ENCODE data around the gene IGFBP7.

Gene IGFBP7

DNA sequence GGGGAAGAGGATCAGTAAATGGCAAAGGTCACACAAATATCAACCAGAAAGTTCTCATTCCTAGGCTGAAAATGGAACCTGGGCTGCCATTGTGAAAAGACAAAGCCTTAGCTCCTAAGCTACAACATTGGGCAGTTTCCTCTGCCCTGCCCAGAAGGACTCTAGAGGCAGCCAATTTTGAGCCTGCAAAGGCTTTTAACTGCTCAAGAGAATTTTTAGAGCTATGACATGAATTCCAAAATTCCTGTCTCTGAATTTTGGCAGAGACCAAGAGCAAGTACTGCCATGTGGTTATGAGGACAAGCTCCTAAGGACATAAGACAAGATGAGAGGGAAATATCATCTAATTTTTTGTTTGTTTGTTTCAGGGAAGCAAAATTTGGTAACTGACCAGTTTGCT is 29.6 kb upstream of the IGFBP7 start:
- no peak for DNase-seq (ENCODE audit: low read depth)
- TF ChIP-seq, protein P1, sequence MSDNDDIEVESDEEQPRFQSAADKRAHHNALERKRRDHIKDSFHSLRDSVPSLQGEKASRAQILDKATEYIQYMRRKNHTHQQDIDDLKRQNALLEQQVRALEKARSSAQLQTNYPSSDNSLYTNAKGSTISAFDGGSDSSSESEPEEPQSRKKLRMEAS (IDR thresholded peaks at IDR 0.05; ENCODE audit: low read depth, low read length): no peak
- TF ChIP-seq, protein P2, sequence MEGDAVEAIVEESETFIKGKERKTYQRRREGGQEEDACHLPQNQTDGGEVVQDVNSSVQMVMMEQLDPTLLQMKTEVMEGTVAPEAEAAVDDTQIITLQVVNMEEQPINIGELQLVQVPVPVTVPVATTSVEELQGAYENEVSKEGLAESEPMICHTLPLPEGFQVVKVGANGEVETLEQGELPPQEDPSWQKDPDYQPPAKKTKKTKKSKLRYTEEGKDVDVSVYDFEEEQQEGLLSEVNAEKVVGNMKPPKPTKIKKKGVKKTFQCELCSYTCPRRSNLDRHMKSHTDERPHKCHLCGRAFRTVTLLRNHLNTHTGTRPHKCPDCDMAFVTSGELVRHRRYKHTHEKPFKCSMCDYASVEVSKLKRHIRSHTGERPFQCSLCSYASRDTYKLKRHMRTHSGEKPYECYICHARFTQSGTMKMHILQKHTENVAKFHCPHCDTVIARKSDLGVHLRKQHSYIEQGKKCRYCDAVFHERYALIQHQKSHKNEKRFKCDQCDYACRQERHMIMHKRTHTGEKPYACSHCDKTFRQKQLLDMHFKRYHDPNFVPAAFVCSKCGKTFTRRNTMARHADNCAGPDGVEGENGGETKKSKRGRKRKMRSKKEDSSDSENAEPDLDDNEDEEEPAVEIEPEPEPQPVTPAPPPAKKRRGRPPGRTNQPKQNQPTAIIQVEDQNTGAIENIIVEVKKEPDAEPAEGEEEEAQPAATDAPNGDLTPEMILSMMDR (IDR thresholded peaks at IDR 0.05; ENCODE audit: low read depth, low read length): no peak
- TF ChIP-seq POLR2A (IDR thresholded peaks at IDR 0.05; ENCODE audit: extremely low read depth, insufficient read length): no peak
- no peak for TF ChIP-seq MYC (IDR thresholded peaks at IDR 0.05; ENCODE audit: low read depth, low read length)
- H3K4me3 ChIP-seq (ENCODE audit: low read depth, low read length): no peak overlapping the region

DNA sequence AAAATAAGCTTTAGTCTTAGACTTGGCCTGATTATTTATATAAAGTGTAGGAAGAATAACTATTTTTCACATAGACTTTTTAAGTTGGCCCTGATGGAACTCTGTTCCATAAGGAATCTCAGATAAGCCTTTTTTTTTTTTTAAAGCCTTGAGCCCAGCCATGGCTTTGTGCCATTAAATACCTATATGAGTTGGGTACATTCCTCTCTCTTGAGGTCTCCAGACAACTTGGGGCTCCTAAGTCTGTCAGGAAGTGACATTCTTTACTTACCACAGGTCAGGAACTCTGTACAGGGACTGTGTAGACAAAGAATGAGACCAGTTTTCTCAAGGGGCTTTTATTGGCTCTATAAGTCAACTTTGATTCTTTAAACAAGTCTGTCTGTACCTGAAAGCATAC is 27.1 kb upstream of the IGFBP7 start:
- H3K4me3 ChIP-seq (ENCODE audit: low read depth, low read length): no peak overlapping the region
- no peak for TF ChIP-seq POLR2A (IDR thresholded peaks at IDR 0.05; ENCODE audit: extremely low read depth, insufficient read length)
- no peak for DNase-seq (ENCODE audit: low read depth)

DNA sequence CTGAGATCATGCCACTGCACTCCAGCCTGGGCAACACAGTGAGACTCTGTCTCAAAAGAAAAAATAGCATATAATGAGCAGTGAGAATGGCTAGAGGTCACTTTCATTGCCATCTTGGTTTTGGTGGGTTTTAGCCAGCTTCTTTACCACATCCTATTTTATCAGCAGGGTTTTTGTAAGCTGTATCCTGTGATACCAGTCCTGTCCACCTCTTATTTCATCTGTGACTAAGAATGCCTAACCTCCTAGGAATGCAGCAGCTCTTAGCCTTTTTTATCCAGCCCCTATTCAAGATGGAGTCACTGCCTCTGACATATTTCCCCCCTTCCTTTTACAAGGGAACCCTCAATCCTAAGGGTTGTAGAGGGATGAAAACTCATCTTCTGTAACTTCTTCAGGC is 26.1 kb upstream of the IGFBP7 start:
- no peak overlapping the region for H3K4me3 ChIP-seq (ENCODE audit: low read depth, low read length)
- DNase-seq (ENCODE audit: low read depth): no peak
- TF ChIP-seq, protein P1 (IDR thresholded peaks at IDR 0.05; ENCODE audit: low read depth, low read length): no peak
- TF ChIP-seq POLR2A (IDR thresholded peaks at IDR 0.05; ENCODE audit: extremely low read depth, insufficient read length) (no peak), MYC (IDR thresholded peaks at IDR 0.05; ENCODE audit: low read depth, low read length) (no peak)
- TF ChIP-seq, protein P2 (IDR thresholded peaks at IDR 0.05; ENCODE audit: low read depth, low read length): no peak

DNA sequence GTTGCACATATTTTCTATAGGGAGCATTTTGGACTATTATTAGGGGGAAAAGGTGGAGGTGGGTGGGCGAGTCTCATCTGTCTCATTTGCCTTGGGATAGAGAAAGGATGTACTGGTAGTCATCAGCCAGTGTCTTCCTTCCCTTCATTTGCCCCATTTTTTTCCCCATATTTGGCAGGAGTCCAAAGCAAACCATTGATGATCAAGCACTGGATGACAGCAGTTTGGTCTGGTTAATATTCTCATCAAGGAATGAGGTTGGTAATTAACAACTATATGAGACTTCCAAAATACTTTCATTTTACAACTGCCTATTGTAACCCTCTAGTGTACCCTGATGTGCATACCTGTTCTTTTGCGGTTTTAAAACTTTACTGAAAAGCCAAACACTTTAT is 22.6 kb upstream of the IGFBP7 start:
- H3K4me3 ChIP-seq (ENCODE audit: low read depth, low read length): no peak overlapping the region
- TF ChIP-seq, protein P1 (IDR thresholded peaks at IDR 0.05; ENCODE audit: low read depth, low read length): no peak
- TF ChIP-seq POLR2A (IDR thresholded peaks at IDR 0.05; ENCODE audit: extremely low read depth, insufficient read length): no peak
- TF ChIP-seq MYC (IDR thresholded peaks at IDR 0.05; ENCODE audit: low read depth, low read length): no peak
- TF ChIP-seq, protein P2 (IDR thresholded peaks at IDR 0.05; ENCODE audit: low read depth, low read length): no peak
- DNase-seq (ENCODE audit: low read depth): no peak

DNA sequence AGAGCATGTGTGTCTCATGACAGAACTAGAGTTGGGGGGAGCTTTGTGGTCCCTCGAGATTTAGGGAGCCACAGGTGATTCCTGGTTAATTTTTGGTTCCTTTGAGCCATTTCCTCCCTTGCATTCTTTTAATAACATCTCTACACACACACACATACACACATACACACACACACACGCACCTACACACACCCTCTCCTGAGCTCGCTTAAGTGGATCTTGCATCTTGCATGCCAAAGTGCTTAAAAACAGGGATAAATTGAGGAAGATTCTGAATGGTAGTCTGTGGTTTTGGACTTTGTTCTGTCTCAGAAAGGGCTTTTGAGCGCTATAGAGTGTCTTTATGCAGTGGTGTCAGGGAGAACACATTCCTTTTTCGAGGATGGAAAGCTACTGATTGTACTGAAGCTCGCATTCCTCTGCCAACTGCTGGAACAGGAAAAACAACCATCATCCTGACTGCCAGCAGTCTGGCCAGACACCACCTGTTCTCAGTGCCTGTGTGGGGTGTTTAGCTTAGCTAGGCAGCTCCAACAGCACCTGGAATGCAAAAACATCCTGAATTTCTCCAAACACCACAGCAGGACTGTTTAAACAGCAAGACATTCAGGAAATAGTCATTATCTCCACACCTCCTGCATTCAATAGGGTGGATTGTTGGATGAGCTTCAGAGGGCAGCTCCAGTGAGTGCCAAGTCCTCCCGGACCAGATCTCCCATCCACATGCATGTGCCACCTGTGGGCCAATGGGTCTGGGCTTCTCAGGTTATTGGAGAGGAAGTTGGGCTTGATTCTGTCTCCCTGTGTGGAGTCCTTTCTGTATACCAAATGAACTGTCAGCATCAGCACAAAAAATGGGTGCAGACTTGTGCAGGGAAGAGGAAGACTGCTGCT is 21.9 kb upstream of the IGFBP7 start:
- TF ChIP-seq, protein P2 (IDR thresholded peaks at IDR 0.05; ENCODE audit: low read depth, low read length): no peak
- no peak for TF ChIP-seq POLR2A (IDR thresholded peaks at IDR 0.05; ENCODE audit: extremely low read depth, insufficient read length)
- TF ChIP-seq MYC (IDR thresholded peaks at IDR 0.05; ENCODE audit: low read depth, low read length): no peak
- TF ChIP-seq, protein P1 (IDR thresholded peaks at IDR 0.05; ENCODE audit: low read depth, low read length): no peak
- DNase-seq (ENCODE audit: low read depth): no peak
- H3K4me3 ChIP-seq (ENCODE audit: low read depth, low read length): no peak overlapping the region

DNA sequence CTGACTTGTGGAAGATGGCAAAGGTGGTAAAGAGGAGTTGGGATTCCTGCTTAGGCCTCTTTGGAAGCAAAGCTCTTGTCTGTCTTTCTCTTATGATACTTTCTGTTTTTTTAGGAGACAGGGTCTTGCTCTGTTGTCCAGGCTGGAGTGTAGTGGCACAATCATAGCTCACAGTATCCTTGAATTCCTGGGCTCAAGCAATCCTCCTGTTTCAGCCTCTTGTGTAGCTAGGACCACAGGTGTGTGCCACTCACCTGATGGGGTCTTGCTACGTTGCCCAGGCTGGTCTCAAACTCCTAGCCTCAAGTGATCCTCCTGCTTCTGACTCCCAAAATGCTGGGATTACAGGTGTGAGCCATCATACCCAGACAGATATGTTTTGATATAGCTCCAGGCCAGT is 19.3 kb upstream of the IGFBP7 start:
- DNase-seq (ENCODE audit: low read depth): no peak
- H3K4me3 ChIP-seq (ENCODE audit: low read depth, low read length): no peak overlapping the region
- TF ChIP-seq MYC (IDR thresholded peaks at IDR 0.05; ENCODE audit: low read depth, low read length) (no peak), POLR2A (IDR thresholded peaks at IDR 0.05; ENCODE audit: extremely low read depth, insufficient read length) (no peak)
- TF ChIP-seq, protein P1 (IDR thresholded peaks at IDR 0.05; ENCODE audit: low read depth, low read length): no peak
- TF ChIP-seq, protein P2 (IDR thresholded peaks at IDR 0.05; ENCODE audit: low read depth, low read length): no peak
